Measurements from ENCODE around the gene SH3RF3.

Gene SH3RF3

DNA sequence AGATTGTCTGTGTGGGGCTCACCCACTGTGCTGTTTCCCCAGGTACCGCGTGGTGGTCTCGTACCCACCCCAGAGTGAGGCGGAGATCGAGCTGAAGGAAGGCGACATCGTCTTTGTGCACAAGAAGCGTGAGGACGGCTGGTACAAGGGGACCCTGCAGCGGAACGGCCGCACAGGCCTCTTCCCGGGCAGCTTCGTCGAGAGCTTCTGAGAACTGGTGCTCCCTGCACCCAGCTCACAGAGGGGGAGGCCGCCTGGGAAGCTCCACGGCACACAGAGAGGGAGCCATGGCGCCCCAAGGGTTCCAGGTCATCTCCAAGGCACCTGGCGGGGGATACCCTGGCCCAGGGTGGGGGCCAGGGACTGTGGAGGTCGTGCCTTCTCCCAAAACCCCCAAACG, 372.5 kb downstream of the SH3RF3 start:
- no peak for DNase-seq (ENCODE audit: low read depth)

- DNase-seq (ENCODE audit: low read depth): no peak
Observed at GRCh38 chr2:109503191-109503590, 374.2 kb downstream of the SH3RF3 start.

GRCh38 chr2:109507217-109507616, 378.2 kb downstream of the SH3RF3 start:
- DNase-seq (ENCODE audit: low read depth): no peak

- DNase-seq (ENCODE audit: low read depth): no peak
Observed at GRCh38 chr2:109507828-109508227, 378.8 kb downstream of the SH3RF3 start.

DNA sequence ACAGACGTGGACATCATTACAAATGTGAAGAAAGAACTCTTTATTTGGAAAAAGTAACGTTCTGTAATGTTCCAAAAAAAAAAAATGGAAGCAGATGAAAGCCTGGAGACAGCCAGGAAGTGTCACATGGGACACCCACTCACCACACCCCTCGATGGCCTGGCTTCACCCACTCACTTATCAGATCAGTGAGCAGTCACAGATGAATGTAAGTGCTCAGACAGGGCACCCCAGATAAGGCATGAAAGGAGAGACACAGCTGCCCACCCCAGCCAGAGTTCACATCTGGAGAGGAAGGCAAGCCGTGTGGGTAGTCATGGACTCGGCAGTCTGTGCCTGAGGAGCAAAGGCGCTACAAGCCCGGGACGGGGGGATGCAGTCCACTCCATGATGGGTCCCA, 379.6 kb downstream of the SH3RF3 start:
- DNase-seq (ENCODE audit: low read depth): no peak

GRCh38 chr2:109510136-109511028, 381.4 kb downstream of the SH3RF3 start:
- DNase-seq (ENCODE audit: low read depth): peak; percentile 60

GRCh38 chr2:109511168-109511567, 382.2 kb downstream of the SH3RF3 start:
- no peak for DNase-seq (ENCODE audit: low read depth)

DNA sequence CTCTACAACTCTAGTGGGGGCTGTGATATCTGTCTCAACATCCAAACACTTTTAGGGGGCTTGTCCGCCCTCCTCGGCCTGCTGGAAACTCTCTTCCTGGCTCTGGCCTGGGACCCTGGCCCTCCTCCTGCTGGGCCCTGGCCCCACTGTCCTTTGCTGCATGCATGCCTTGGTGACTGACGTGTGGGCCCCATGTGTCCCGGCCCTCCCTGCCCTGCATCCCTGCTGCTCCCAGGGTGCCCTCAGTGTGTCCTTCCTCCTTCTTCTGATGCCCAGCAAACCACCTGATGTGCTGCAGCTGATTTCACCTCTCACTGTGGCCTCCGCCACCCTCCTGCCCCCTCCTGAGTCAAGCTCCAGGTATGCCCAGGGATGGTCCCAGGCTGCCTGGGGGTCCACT, 383.1 kb downstream of the SH3RF3 start:
- no peak for DNase-seq (ENCODE audit: low read depth)

GRCh38 chr2:109513230-109513629, 384.2 kb downstream of the SH3RF3 start:
- no peak for DNase-seq (ENCODE audit: low read depth)

DNA sequence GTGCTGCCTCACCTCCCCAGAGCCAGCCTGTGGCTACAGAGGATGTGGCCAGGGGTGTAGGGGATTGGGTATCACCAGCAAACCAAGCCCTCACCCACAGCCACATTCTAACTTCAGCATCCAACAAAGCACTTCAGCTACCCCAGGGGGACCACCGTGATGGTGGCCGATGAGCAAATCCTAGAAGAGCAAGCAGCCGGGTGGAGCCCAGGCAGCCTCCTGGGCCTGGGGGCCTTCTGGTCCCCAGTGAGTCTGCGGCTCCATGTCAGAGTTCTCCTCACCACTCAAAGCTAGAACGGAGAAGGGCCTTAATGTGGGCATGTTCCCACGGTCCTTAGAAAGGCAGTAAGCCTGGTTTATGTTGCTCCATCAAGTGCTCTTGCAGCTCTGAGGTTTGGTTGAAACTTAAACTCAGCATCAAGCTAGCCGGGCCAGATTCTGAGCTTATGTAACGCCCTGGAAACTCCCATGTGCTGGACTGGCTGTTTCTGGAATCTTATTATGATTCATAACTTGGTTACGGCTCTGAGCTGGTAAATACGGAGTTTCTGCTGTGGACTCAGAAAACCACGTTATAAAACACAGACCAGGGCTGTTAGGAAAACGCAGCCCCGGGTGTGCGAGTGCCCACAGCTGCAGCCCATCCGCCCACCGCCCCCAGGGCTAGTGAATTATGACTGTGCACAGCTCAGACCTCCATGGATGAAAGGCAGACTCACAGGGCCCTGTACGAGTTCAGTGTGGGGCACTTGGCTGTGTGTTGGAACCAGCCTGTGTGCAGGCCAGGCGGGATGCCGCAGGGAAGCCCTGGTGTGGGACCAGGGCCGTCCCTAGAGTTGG, 385.0 kb downstream of the SH3RF3 start:
- peak; percentile 95 for DNase-seq (ENCODE audit: low read depth)

- no peak for DNase-seq (ENCODE audit: low read depth)
Observed at GRCh38 chr2:109514857-109515256, 385.9 kb downstream of the SH3RF3 start.

- DNase-seq (ENCODE audit: low read depth): peak; percentile 21
Observed at GRCh38 chr2:109516445-109517117, 387.6 kb downstream of the SH3RF3 start.

DNA sequence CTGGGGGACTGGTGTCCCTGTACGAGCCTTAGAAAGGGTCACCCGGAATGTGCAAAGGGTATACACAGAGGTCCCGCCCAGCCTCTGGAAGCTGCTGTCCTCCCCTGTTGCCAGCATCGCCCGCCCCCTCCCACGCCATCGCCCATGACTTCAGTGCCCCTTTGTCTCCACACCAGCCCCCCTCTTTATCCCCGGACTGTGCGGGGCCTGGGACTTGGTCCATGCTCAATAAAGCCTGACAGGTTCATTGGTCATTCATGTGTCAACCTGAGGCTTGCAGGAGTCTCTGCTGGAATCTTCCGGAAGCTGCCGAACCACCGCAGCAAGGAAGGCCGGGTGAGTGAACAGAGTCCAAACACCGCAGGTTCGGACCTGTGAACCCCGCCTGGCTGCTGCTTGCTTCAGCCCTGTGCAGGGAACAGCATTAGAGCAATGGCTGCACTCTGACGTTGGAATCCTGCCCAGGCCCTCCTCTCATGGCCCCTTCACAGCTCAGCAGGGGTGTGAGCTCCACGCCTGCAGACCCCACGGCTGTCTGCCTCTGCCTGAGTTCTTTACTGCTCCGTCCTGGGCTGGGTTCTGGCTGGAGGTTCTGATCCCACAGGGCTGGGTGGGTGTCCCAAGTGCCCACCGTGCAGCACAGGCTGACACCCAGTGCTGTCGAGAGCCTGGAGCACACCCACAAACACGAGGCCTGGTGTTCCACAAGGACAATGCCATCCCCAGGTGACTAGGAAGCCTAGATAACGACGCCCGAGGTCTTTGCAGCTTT, 388.3 kb downstream of the SH3RF3 start:
- no peak for DNase-seq (ENCODE audit: low read depth)

- DNase-seq (ENCODE audit: low read depth): no peak
Observed at GRCh38 chr2:109519513-109519912, 390.5 kb downstream of the SH3RF3 start.

DNA sequence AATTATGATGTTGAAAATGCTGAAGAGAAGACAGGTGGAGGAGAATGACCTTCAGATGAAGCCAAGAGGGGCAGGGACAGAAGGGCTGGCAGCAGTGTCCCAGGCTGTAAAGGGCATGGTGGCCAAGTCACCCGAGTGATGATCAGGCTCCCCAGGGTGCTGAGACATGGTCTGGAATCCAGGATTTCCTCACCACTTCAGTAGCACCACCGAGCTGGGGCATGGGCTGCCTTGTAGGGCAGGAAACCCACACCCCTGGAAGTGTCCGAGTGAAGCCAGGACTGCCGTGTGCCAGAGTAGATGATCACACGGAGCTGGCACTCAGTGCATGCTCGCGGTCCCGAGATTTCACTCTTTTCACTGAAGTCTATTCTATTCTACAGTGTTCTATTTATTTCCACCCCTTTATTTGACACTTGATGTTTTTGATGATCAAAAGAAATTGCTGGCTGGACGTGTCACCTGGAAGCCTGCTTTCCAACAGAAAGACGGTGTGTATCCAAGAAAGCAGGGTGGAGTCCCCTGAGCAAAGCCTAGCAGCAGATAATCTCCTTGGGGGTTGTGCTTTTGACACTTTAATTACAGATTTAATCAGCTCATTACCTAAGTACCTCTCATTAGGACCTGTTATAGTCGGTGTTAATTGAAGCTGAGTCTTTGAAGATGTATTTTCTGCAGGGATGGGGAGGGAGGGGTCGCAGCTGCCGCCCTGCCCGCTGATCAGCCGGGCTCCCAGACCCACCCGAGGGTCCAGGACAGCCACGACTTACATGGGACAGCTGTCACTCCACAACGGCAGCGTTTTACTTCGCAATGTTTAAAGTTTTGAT, 392.4 kb downstream of the SH3RF3 start:
- no peak for DNase-seq (ENCODE audit: low read depth)

DNA sequence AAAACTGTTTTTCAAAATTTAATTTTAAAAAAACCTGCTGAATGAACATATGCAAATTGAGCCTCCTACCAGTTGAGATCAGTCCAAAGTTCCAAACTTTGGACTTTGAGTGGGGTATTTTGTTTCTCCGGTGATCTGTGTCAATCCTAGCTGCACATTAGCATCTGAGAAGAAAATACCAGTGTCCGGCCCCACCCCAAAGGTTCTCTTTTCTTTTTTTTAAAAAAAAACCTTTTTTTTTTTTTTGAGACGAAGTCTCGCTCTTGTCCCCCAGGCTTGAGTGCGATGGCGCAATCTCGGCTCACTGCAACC, 393.0 kb downstream of the SH3RF3 start:
- DNase-seq (ENCODE audit: low read depth): no peak

- no peak for DNase-seq (ENCODE audit: low read depth)
Observed at GRCh38 chr2:109523121-109523520, 394.1 kb downstream of the SH3RF3 start.

DNA sequence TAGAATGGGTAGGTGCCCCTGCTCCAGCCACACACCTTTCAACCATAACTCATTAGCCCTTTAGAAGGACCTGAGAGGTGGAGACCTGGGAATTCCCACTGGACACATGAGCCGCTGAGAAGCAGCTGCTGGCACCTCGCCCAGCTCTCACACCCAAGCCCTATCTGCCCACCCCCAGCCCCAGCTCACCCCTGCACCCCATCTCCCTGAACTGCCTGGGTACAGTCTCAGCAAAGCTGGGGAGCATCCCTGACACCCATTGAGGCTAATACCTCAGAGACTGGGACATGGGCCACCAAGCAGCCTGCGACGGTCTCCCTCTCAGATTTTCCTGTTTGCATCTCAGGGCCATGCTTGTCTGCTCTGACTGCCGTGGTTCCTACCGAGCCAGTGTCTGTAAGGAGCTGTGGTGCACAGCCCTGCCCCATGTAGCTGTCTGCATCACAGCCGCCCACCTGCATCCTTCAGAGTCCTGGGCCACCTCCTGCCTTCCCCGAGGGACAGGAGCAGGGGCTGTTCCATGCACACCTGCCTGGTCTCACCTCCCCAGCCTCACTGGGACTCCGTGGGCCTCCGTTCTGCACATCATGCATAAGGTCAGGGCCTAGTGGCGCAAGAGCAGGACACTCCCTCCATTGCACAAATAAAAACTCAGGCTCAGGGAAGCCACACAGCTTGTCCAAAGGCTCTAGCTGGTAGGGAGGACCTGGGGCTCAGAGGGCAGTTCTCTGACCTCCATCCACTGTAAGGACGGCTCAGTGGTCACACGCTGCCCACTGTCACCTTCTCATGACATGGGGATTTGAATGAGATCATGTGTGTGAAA, 394.7 kb downstream of the SH3RF3 start:
- DNase-seq (ENCODE audit: low read depth): peak; percentile 15

GRCh38 chr2:109525836-109526235, 396.8 kb downstream of the SH3RF3 start:
- DNase-seq (ENCODE audit: low read depth): no peak

DNA sequence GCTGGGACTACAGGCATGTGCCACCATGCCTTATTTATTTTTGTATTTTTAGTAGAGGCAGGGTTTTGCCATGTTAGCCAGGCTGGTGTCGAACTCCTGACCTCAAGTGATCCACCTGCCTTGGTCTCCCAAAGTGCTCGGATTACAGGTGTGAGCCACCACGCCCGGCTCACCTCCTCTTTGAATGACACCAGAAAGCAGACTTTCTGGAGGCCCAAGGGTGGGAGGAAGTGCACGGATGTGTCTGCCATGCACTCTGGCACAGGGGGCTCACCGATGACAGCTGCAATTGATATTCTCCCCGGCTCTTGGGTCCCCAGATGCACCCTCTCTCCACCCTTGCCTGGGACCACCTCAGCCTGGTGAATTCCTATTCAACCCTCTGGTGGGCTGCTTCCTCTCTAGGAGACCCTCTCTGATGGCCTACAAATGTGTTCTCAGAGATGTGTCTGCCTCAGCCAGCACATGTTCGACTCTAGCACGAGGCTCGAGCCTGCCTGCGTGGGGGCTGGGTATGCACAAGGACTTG, 397.5 kb downstream of the SH3RF3 start:
- DNase-seq (ENCODE audit: low read depth): no peak

All from amniotic epithelial cell (primary cell).